ENCODE measurements around the gene SERBP1. TPM values are rescaled to one million over a fixed set of nuclear protein-coding genes. Genes with fewer than 3 reads are reported as not detected.

Gene SERBP1
- total RNA-seq, 1 donor from 2014 or later, result 137 TPM

- ATAC-seq (no peak), DNase-seq (no peak)
- H3K9me3 ChIP-seq, result no peaks in the 10 kb centered on the region
- no peaks in the 10 kb centered on the region for H3K4me1 ChIP-seq
- no peaks in the 10 kb centered on the region for H3K27me3 ChIP-seq
- intact Hi-C loops (cut with DNase I), result no loop called here
- no peaks in the 10 kb centered on the region for H3K36me3 ChIP-seq
- no peak for TF ChIP-seq CTCF (IDR thresholded peaks at IDR 0.05)
- H3K4me3 ChIP-seq, result no peak overlapping the region
- no peak overlapping the region for H3K27ac ChIP-seq
These were observed 49.0 kb downstream of the SERBP1 start for GRCh38 chr1:67381154-67381553.

GRCh38 chr1:67377253-67377652 is 52.9 kb downstream of the SERBP1 start:
- no peak for DNase-seq
- ATAC-seq, result no peak
- H3K27ac ChIP-seq, result no peak overlapping the region
- no peaks in the 10 kb centered on the region for H3K36me3 ChIP-seq
- no peak overlapping the region for H3K4me3 ChIP-seq
- intact Hi-C loops (cut with DNase I), result no loop called here
- no peaks in the 10 kb centered on the region for H3K9me3 ChIP-seq
- H3K4me1 ChIP-seq, result no peaks in the 10 kb centered on the region
- no peak for TF ChIP-seq CTCF (IDR thresholded peaks at IDR 0.05)
- H3K27me3 ChIP-seq, result no peaks in the 10 kb centered on the region

GRCh38 chr1:67376381-67376780 is 53.8 kb downstream of the SERBP1 start:
- DNase-seq (no peak), ATAC-seq (no peak)
- no peak for TF ChIP-seq CTCF (IDR thresholded peaks at IDR 0.05)
- H3K27me3 ChIP-seq, result no peaks in the 10 kb centered on the region
- intact Hi-C loops (cut with DNase I), result no loop called here
- no peak overlapping the region for H3K4me3 ChIP-seq
- H3K36me3 ChIP-seq, result no peaks in the 10 kb centered on the region
- no peaks in the 10 kb centered on the region for H3K4me1 ChIP-seq
- no peaks in the 10 kb centered on the region for H3K9me3 ChIP-seq
- no peak overlapping the region for H3K27ac ChIP-seq

- H3K27ac ChIP-seq, result no peak overlapping the region
- no peak for TF ChIP-seq CTCF (IDR thresholded peaks at IDR 0.05)
- intact Hi-C loops (cut with DNase I), result no loop called here
- no peak for ATAC-seq
- H3K4me3 ChIP-seq, result no peak overlapping the region
- DNase-seq, result no peak
- H3K9me3 ChIP-seq, result no peaks in the 10 kb centered on the region
- no peaks in the 10 kb centered on the region for H3K27me3 ChIP-seq
- no peaks in the 10 kb centered on the region for H3K36me3 ChIP-seq
- H3K4me1 ChIP-seq, result no peaks in the 10 kb centered on the region
These were observed 57.3 kb downstream of the SERBP1 start for GRCh38 chr1:67372898-67373297.

- DNase-seq (no peak), ATAC-seq (no peak)
- Histone ChIP-seq H3K9me3 (no peaks in the 10 kb centered on the region), H3K36me3 (no peaks in the 10 kb centered on the region), H3K27ac (no peak overlapping the region), H3K27me3 (no peaks in the 10 kb centered on the region), H3K4me3 (no peak overlapping the region), H3K4me1 (no peaks in the 10 kb centered on the region)
- no peak for TF ChIP-seq CTCF (IDR thresholded peaks at IDR 0.05)
- intact Hi-C loops (cut with DNase I), result no loop called here
These were observed 58.1 kb downstream of the SERBP1 start for GRCh38 chr1:67372136-67372535.

- Histone ChIP-seq H3K4me3 (no peak overlapping the region), H3K9me3 (no peaks in the 10 kb centered on the region), H3K27me3 (no peaks in the 10 kb centered on the region), H3K27ac (no peak overlapping the region), H3K36me3 (no peaks in the 10 kb centered on the region), H3K4me1 (no peaks in the 10 kb centered on the region)
- no peak for TF ChIP-seq CTCF (IDR thresholded peaks at IDR 0.05)
- ATAC-seq (no peak), DNase-seq (no peak)
- intact Hi-C loops (cut with DNase I), result no loop called here
These were observed 58.5 kb downstream of the SERBP1 start for GRCh38 chr1:67371681-67372080.

Data from upper lobe of right lung (tissue), 1 donor.